Vagina (tissue), 2 donors: ENCODE measurements around the gene CCR9. TPM values are rescaled to one million over a fixed set of nuclear protein-coding genes. Genes with fewer than 3 reads are reported as not detected.
A peak's percentile ranks its signal among the peaks of the same experiment; 100 is the strongest.

Experiments used
- DNase-seq, 2 donors: peaks; one replicate each; pipeline ENCODE4 v3.0.0-alpha.2; 2017; ENCODE audit errors: extremely low spot score in 2 of 2
- H3K27ac ChIP-seq: fragments of 200-600 bp; sonication (generic); one replicate; pipeline ENCODE4 v1.5.1; 2019
- H3K27me3 ChIP-seq: fragments of 200-600 bp; sonication (generic); one replicate; pipeline ENCODE4 v1.5.1; 2019
- H3K36me3 ChIP-seq, 2 donors: fragments of 200-600 bp; sonication (generic); one replicate each; pipeline ENCODE4 v1.5.1; 2017 to 2019
- H3K4me1 ChIP-seq: fragments of 200-600 bp; sonication (generic); one replicate; pipeline ENCODE4 v1.5.1; 2019
- H3K4me3 ChIP-seq, 2 donors: fragments of 200-600 bp; sonication (generic); 1 replicate in 1 of 2; 2 replicates in 1 of 2; pipeline ENCODE4 v1.5.1; 2016 to 2019
- H3K9me3 ChIP-seq: fragments of 200-600 bp; sonication (generic); one replicate; pipeline ENCODE4 v1.5.1; 2019
- POLR2A ChIP-seq, 2 donors: fragments of 450-650 bp; IDR thresholded peaks; one replicate each; pipeline ENCODE4 v1.6.1; 2017; ENCODE audit warnings: antibody characterized with exemption in 2 of 2, mild to moderate bottlenecking in 2 of 2, moderate library complexity in 2 of 2
- POLR2AphosphoS5 ChIP-seq, 2 donors: sonication (generic); formaldehyde crosslinking; IDR thresholded peaks; one replicate each; pipeline ENCODE4 v1.9.0; 2017; ENCODE audit warnings: antibody characterized with exemption in 2 of 2, mild to moderate bottlenecking in 2 of 2, low read depth in 1 of 2; ENCODE audit not compliant: insufficient read depth in 1 of 2
- intact Hi-C: fragments of 100-400 bp; cut with DNase I; formaldehyde crosslinking; loops from one replicate; pipeline ENCODE4 v1.15.1; 2023
- total RNA-seq: library from RNA; depleted of rRNA; stranded (reverse); fragments of >200 nt; gene quantifications from one replicate; pipeline ENCODE4 v1.2.3, GENCODE V29; 2016
- TF ChIP-seq, protein P1 (sequence below), 3 experiments: fragments of 450-650 bp in 2 of 3; fragments of 200-600 bp in 1 of 3; sonication (generic) in 1 of 3; IDR thresholded peaks; one replicate each; pipeline ENCODE4 v1.5.1; 2017 to 2019; ENCODE audit warnings: antibody characterized with exemption in 3 of 3, mild to moderate bottlenecking in 2 of 3, moderate library complexity in 2 of 3

Gene CCR9
- total RNA-seq, 1 donor from 2014 or later: not detected

DNA sequence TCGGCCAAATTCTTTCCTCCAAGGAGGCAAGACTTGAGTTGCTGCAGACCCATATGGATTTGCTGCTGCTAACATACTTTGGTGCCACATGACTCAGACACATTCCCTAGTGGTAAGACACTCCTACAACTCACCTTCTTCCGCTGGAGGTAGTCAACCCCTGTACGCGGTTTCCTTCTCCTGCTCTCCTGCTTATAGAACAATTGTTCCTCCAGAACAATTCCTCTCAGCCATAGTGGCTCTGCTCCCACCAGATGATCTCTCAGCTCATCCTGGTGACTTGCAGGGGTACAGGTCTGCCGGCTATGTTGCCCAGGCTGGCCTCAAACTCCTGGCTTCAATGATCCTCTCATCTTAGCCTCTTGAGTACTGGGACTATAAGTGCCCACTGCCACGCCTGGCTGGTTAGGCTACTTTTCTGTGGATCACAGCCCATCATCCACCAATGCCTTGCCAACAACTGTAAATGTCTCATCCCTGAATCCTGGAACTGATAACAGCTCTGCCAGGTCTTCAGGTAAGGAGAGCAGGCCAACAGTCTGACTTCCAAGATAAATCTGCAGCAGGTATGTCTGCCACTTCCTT lies 54.5 kb downstream of the CCR9 start:
- DNase-seq: no peak
- intact Hi-C loops: no loop called here
- Histone ChIP-seq H3K36me3 (peaks cover 0 to 15% of the 10 kb centered on the region in 2 donors), H3K4me1 (peaks cover 12% of the 10 kb centered on the region), H3K27ac (no peak overlapping the region), H3K4me3 (no peak overlapping the region), H3K9me3 (no peaks in the 10 kb centered on the region), H3K27me3 (no peaks in the 10 kb centered on the region)
- TF ChIP-seq POLR2A (IDR thresholded peaks at IDR 0.05) (no peak), POLR2AphosphoS5 (IDR thresholded peaks at IDR 0.05; ENCODE audit: insufficient read depth in 1 of 2, low read depth in 1 of 2) (no peak)
- TF ChIP-seq, protein P1, sequence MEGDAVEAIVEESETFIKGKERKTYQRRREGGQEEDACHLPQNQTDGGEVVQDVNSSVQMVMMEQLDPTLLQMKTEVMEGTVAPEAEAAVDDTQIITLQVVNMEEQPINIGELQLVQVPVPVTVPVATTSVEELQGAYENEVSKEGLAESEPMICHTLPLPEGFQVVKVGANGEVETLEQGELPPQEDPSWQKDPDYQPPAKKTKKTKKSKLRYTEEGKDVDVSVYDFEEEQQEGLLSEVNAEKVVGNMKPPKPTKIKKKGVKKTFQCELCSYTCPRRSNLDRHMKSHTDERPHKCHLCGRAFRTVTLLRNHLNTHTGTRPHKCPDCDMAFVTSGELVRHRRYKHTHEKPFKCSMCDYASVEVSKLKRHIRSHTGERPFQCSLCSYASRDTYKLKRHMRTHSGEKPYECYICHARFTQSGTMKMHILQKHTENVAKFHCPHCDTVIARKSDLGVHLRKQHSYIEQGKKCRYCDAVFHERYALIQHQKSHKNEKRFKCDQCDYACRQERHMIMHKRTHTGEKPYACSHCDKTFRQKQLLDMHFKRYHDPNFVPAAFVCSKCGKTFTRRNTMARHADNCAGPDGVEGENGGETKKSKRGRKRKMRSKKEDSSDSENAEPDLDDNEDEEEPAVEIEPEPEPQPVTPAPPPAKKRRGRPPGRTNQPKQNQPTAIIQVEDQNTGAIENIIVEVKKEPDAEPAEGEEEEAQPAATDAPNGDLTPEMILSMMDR (IDR thresholded peaks at IDR 0.05): no peak

DNA sequence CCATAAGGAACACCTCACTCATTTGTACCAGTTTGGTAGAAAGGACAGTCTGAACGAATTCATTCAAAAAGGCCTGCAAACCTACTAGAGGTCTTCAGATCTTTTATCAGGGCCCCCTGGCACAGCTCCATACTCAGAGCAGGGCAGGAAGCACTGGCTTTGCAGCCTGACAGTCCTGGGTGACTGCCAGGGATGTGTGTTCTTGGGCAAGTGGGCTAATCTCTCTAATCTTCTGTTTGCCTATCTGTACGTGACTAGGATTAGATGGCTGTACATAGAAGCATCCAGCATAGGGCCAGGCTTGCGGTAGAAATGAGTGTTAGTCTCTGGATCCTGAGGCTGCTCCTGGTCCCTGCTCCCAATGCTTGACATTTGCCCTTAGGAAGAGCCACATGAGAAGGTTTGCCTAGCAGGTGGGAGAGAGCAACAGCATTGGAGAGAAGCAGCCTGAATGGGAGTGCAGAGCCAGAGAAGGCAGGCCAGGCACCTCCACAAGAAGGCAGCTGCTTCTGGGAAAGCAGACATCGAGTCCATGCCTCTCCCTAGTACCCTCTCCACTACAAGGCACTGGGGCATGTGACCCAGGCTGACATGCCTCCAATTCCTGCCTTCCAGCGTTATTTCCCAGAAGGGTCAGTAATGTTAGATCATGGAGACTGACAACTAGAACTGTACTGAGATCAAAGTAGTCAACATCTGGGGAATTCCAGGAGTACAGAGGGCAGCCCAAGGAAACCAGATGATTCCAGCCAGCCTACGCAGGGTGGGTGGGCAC lies 55.9 kb downstream of the CCR9 start:
- DNase-seq: no peak
- no peaks in the 10 kb centered on the region for H3K27me3 ChIP-seq
- TF ChIP-seq POLR2AphosphoS5 (IDR thresholded peaks at IDR 0.05; ENCODE audit: insufficient read depth in 1 of 2, low read depth in 1 of 2): no peak
- TF ChIP-seq POLR2A (IDR thresholded peaks at IDR 0.05): no peak
- TF ChIP-seq, protein P1 (IDR thresholded peaks at IDR 0.05): no peak
- intact Hi-C loops: no loop called here
- H3K4me3 ChIP-seq: no peak overlapping the region
- H3K36me3 ChIP-seq: peaks cover 0 to 12% of the 10 kb centered on the region in 2 donors
- H3K4me1 ChIP-seq: peaks cover 12% of the 10 kb centered on the region
- peak overlapping the region; percentile 2 for H3K27ac ChIP-seq
- no peaks in the 10 kb centered on the region for H3K9me3 ChIP-seq

DNA sequence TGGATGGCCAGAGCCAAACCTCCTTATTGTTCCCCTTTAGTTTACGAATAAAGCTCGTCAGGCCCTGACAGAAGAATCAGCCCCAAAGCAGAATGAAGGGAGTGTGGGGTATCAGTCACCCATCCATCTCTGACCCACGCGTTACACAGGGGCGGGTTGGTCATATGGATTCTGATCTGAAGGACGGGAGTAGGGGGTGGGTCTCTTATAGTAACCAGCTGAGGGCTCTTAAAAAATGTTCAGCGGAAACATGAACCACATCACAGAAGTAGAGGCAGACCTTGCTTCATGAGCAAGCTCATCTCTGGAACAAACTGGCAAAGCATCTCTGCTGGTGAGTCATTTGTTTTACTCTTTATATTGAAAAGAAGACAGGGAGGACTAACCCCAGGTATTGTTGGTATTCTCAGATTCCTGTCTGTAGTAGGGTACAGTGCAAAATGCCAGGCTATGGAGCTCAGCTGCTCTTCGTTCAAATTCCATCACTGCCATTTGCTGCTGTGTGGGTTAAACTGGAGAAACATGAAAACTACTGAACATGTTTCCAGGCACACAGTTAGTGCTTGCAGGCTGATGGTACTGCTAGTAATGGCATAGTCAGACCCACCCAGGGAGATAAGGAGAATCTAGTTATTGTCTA lies 57.0 kb downstream of the CCR9 start, which contains the start of gene CXCR6:
CXCR6 (plus strand) TSS at position 258 of the 640 bp plus-strand sequence. CDS start 3,018 bp downstream, outside the sequence.
- H3K4me1 ChIP-seq: peaks cover 18% of the 10 kb centered on the region
- H3K27ac ChIP-seq: peak within 1 kb of the TSS; percentile 15
- H3K27me3 ChIP-seq: no peaks in the 10 kb centered on the region
- DNase-seq: no peak
- no peaks in the 10 kb centered on the region for H3K9me3 ChIP-seq
- peaks cover 0 to 17% of the 10 kb centered on the region in 2 donors for H3K36me3 ChIP-seq
- intact Hi-C loops: no loop called here
- TF ChIP-seq POLR2A (IDR thresholded peaks at IDR 0.05) (no peak), POLR2AphosphoS5 (IDR thresholded peaks at IDR 0.05; ENCODE audit: insufficient read depth in 1 of 2, low read depth in 1 of 2) (no peak)
- TF ChIP-seq, protein P1 (IDR thresholded peaks at IDR 0.05): no peak
- H3K4me3 ChIP-seq: peak within 1 kb of the TSS in 1 of 2 donors; percentile 9

DNA sequence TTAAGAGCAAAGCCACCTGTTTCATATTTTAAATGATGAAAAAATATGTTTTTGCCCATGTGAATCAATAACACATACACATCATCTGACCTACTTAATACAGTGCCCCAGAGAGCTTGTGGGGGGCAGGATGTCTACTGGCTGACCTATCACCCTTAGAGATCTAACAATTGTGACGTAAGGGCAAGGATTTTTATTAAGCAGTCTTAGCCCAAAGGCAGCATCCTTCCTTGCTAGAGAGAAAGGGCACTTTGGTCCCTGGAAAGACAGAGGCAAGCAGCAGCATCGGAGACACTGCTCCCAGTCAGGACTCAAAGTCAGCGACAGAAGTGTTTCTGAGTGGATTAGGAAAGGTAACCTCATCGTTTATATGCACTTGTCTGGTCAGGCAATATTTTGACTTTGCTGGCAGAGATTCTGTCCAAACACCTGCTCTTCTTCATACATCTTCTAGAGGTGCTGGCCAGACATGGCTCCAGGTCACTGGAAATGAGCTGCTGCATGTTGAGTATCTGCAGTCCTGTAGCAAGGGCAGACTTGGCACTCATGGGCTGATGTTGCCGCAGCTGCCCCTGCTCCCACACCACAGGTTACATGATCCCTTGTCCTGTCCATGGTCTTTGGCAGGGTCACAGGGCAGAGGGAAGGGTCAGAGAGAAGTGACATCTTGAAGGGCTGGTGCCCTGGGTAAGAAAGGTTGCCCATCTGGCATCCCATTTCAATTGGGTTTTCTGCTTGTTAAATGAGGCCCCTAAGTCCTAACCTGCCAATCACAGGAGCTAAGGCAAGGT lies 58.7 kb downstream of the CCR9 start:
- Histone ChIP-seq H3K27me3 (no peaks in the 10 kb centered on the region), H3K27ac (peak overlapping the region; percentile 15), H3K4me1 (peaks cover 23% of the 10 kb centered on the region), H3K9me3 (no peaks in the 10 kb centered on the region), H3K4me3 (peak overlapping the region in 1 of 2 donors; percentile 11), H3K36me3 (peaks cover 0 to 30% of the 10 kb centered on the region in 2 donors)
- no peak for DNase-seq
- intact Hi-C loops: no loop called here
- TF ChIP-seq, protein P1 (IDR thresholded peaks at IDR 0.05): no peak
- TF ChIP-seq POLR2AphosphoS5 (IDR thresholded peaks at IDR 0.05; ENCODE audit: insufficient read depth in 1 of 2, low read depth in 1 of 2): peak in 1 of 2 donors; percentile 13
